Transverse colon (tissue), 3 donors: Measurements from ENCODE around the gene FCHSD2.

Experiments
- POLR2A ChIP-seq: fragments of 450-650 bp; IDR thresholded peaks from one replicate; pipeline ENCODE4 v1.6.1; 2016; ENCODE audit warnings: antibody characterized with exemption, mild to moderate bottlenecking, moderate library complexity
- TF ChIP-seq, protein P1 (sequence below), 5 experiments: fragments of 200-600 bp in 3 of 5; fragments of 450-650 bp in 2 of 5; sonication (generic) in 3 of 5; IDR thresholded peaks; 1 replicate in 2 of 5; 2 replicates in 3 of 5; pipeline ENCODE4 v1.5.1; 2016 to 2017; ENCODE audit warnings: antibody characterized with exemption in 5 of 5, inconsistent platforms in 3 of 5, mild to moderate bottlenecking in 2 of 5, moderate library complexity in 1 of 5

DNA sequence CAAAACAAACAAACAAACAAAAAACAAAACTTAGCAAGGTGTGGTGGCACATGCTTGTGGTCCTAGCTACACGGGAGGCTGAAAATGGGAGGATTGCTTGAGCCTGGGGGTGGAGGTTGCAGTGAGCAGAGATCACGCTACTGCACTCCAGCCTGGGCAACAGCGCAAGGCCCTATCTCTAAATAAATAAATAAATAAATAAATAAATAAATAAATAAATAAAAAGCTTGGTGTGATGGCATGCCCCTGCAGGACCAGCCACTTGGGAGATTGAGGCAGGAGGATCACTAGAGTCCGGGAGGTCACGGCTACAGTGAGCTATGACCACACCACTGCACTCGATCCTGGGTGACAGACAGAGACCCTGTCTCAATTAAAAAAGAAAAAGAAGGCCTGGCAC lies 339.3 kb downstream of the FCHSD2 start:
- TF ChIP-seq, protein P1, sequence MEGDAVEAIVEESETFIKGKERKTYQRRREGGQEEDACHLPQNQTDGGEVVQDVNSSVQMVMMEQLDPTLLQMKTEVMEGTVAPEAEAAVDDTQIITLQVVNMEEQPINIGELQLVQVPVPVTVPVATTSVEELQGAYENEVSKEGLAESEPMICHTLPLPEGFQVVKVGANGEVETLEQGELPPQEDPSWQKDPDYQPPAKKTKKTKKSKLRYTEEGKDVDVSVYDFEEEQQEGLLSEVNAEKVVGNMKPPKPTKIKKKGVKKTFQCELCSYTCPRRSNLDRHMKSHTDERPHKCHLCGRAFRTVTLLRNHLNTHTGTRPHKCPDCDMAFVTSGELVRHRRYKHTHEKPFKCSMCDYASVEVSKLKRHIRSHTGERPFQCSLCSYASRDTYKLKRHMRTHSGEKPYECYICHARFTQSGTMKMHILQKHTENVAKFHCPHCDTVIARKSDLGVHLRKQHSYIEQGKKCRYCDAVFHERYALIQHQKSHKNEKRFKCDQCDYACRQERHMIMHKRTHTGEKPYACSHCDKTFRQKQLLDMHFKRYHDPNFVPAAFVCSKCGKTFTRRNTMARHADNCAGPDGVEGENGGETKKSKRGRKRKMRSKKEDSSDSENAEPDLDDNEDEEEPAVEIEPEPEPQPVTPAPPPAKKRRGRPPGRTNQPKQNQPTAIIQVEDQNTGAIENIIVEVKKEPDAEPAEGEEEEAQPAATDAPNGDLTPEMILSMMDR (IDR thresholded peaks at IDR 0.05) = no peak
- no peak for TF ChIP-seq POLR2A
